Tibial nerve (tissue), 3 donors: Measurements from ENCODE around the gene BMP4.

Source experiments
- POLR2A ChIP-seq, 2 donors: fragments of 450-650 bp; IDR thresholded peaks; one replicate each; pipeline ENCODE4 v1.6.1; 2017; ENCODE audit warnings: antibody characterized with exemption in 2 of 2, mild to moderate bottlenecking in 2 of 2, moderate library complexity in 2 of 2
- TF ChIP-seq, protein P1 (sequence below), 5 experiments: fragments of 200-600 bp in 3 of 5; fragments of 450-650 bp in 2 of 5; sonication (generic) in 3 of 5; IDR thresholded peaks; one replicate each; pipeline ENCODE4 v1.5.1; 2016 to 2019; ENCODE audit warnings: antibody characterized with exemption in 5 of 5, mild to moderate bottlenecking in 3 of 5, moderate library complexity in 2 of 5

DNA sequence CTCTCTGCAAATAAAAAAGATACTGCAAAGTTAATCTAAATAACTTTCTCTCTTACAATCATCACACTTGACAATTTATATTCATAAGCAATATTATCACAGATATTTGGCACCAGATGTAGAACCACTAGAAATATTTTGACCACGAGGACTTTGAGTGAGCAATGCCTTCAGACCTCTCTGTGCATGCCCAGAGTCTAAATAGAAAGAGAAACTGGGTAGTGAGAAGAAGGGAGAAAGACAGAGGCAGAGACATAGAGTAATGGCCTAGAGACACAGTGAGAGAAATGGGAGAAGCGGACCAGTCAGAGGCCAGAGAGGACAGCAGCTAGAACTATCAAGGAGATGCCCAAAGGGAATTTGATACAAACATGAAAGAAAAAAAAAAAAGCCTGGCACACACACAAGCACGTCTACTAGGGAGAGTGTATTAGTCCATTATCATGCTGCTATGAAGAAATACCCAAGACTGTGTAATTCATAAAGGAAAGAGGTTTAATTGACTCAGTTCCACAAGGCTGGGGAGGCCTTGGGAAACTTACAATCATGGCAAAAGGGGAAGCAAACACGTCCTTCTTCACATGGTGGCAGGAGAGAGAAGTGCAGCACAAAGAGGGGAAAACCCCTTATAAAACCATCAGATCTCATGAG lies 41.1 kb downstream of the BMP4 start:
- TF ChIP-seq, protein P1, sequence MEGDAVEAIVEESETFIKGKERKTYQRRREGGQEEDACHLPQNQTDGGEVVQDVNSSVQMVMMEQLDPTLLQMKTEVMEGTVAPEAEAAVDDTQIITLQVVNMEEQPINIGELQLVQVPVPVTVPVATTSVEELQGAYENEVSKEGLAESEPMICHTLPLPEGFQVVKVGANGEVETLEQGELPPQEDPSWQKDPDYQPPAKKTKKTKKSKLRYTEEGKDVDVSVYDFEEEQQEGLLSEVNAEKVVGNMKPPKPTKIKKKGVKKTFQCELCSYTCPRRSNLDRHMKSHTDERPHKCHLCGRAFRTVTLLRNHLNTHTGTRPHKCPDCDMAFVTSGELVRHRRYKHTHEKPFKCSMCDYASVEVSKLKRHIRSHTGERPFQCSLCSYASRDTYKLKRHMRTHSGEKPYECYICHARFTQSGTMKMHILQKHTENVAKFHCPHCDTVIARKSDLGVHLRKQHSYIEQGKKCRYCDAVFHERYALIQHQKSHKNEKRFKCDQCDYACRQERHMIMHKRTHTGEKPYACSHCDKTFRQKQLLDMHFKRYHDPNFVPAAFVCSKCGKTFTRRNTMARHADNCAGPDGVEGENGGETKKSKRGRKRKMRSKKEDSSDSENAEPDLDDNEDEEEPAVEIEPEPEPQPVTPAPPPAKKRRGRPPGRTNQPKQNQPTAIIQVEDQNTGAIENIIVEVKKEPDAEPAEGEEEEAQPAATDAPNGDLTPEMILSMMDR (IDR thresholded peaks at IDR 0.05), result no peak
- no peak for TF ChIP-seq POLR2A (IDR thresholded peaks at IDR 0.05)
